Neural progenitor cell (in vitro differentiated cells): Measurements from ENCODE around the gene FARP2. TPM values are rescaled to one million over a fixed set of nuclear protein-coding genes. Genes with fewer than 3 reads are reported as not detected.
"Not testable (repeated sequence)": the region's sequence is repeated elsewhere in the genome, so short reads cannot be mapped to it uniquely, and the experiment has no call there.

Experiments used
- DNase-seq: peaks from one replicate; pipeline ENCODE4 v3.0.0-alpha.2; 2016; ENCODE audit warnings: low spot score
- H2AFZ ChIP-seq: fragments of 200-600 bp; sonication (generic); replicated peaks from 2 replicates; pipeline ENCODE4 v1.6.1; 2016; ENCODE audit warnings: antibody characterized with exemption
- H3F3A ChIP-seq: fragments of 200-600 bp; sonication (generic); 2 replicates; pipeline ENCODE4 v1.6.1; 2016; ENCODE audit warnings: antibody characterized with exemption, low read depth
- H3K27ac ChIP-seq: fragments of 200-600 bp; sonication (generic); 2 replicates; pipeline ENCODE4 v1.5.1; 2016; ENCODE audit warnings: mild to moderate bottlenecking
- H3K27me3 ChIP-seq: fragments of 200-600 bp; sonication (generic); 2 replicates; pipeline ENCODE4 v1.6.1; 2016; ENCODE audit warnings: mild to moderate bottlenecking, moderate library complexity
- H3K36me3 ChIP-seq: fragments of 200-600 bp; sonication (generic); 2 replicates; pipeline ENCODE4 v1.5.1; 2016
- H3K4me1 ChIP-seq: fragments of 200-600 bp; sonication (generic); 2 replicates; pipeline ENCODE4 v1.6.1; 2016; ENCODE audit warnings: mixed run types
- H3K4me2 ChIP-seq: fragments of 200-600 bp; sonication (generic); 2 replicates; pipeline ENCODE4 v1.6.1; 2016
- H3K4me3 ChIP-seq: fragments of 200-600 bp; sonication (generic); 2 replicates; pipeline ENCODE4 v1.5.1; 2016
- H3K79me2 ChIP-seq: fragments of 200-600 bp; sonication (generic); 2 replicates; pipeline ENCODE4 v1.6.1; 2016; ENCODE audit warnings: low read depth
- H3K9ac ChIP-seq: fragments of 200-600 bp; sonication (generic); 2 replicates; pipeline ENCODE4 v1.6.1; 2016
- H3K9me3 ChIP-seq: fragments of 200-600 bp; sonication (generic); 2 replicates; pipeline ENCODE4 v1.5.1; 2016; ENCODE audit warnings: low read depth
- H4K20me1 ChIP-seq: fragments of 200-600 bp; sonication (generic); 2 replicates; pipeline ENCODE4 v1.6.1; 2016; ENCODE audit warnings: low read depth
- H3K27ac Mint-ChIP-seq: 3 replicates; pipeline ENCODE4 v1.8.0; 2021; ENCODE audit warnings: mixed read lengths
- H3K27me3 Mint-ChIP-seq: 2 replicates; pipeline ENCODE4 v1.8.0; 2022; ENCODE audit warnings: low read depth, mild to moderate bottlenecking, inconsistent platforms, moderate library complexity, mixed read lengths; ENCODE audit not compliant: insufficient read depth
- H3K36me3 Mint-ChIP-seq: 3 replicates; pipeline ENCODE4 v1.8.0; 2021; ENCODE audit warnings: mixed read lengths
- H3K4me1 Mint-ChIP-seq: 3 replicates; pipeline ENCODE4 v1.8.0; 2021; ENCODE audit warnings: mixed read lengths
- H3K4me3 Mint-ChIP-seq: 3 replicates; pipeline ENCODE4 v1.8.0; 2021; ENCODE audit warnings: mild to moderate bottlenecking, moderate library complexity, mixed read lengths
- H3K9me3 Mint-ChIP-seq: 3 replicates; pipeline ENCODE4 v1.8.0; 2020; ENCODE audit warnings: mixed read lengths
- CTCF ChIP-seq: fragments of 200-600 bp; sonication (generic); IDR thresholded peaks from 2 replicates; pipeline ENCODE4 v1.5.1; 2017; ENCODE audit warnings: antibody characterized with exemption, mild to moderate bottlenecking
- EZH2 ChIP-seq: fragments of 200-600 bp; sonication (generic); IDR thresholded peaks from 2 replicates; pipeline ENCODE4 v1.6.1; 2017; ENCODE audit warnings: antibody characterized with exemption, mild to moderate bottlenecking, moderate library complexity
- EZH2phosphoT487 ChIP-seq: fragments of 200-600 bp; sonication (generic); IDR thresholded peaks from 2 replicates; pipeline ENCODE4 v1.6.1; 2017; ENCODE audit warnings: antibody characterized with exemption
- total RNA-seq: library from RNA; depleted of rRNA; stranded (reverse); fragments of >200 nt; gene quantifications from 2 replicates; pipeline ENCODE4 v1.2.3, GENCODE V29; 2015; ENCODE audit warnings: low replicate concordance

FARP2 gene
- total RNA-seq, 1 donor from 2014 or later, result 32.3 TPM

GRCh38 chr2:241379481-241380480, 23.7 kb downstream of the FARP2 start:
- TF ChIP-seq EZH2 (no peak), CTCF (no peak), EZH2phosphoT487 (no peak)
- peaks cover 4% of the 10 kb centered on the region for H3K27me3 Mint-ChIP-seq
- no peak overlapping the region for H3K4me2 ChIP-seq
- H3F3A ChIP-seq, result no peaks in the 10 kb centered on the region
- H3K4me3 Mint-ChIP-seq, result no peak overlapping the region
- H2AFZ ChIP-seq, result no peak overlapping the region
- H3K4me1 Mint-ChIP-seq, result no peaks in the 10 kb centered on the region
- peaks cover 26% of the 10 kb centered on the region for H3K36me3 Mint-ChIP-seq
- no peaks in the 10 kb centered on the region for H3K9me3 Mint-ChIP-seq
- H3K27me3 ChIP-seq, result no peaks in the 10 kb centered on the region
- H3K4me3 ChIP-seq, result no peak overlapping the region
- H3K27ac Mint-ChIP-seq, result peak overlapping the region; percentile 21
- H3K36me3 ChIP-seq, result peaks cover 5% of the 10 kb centered on the region
- DNase-seq, result no peak
- H4K20me1 ChIP-seq, result peaks cover 8% of the 10 kb centered on the region
- H3K27ac ChIP-seq, result no peak overlapping the region
- H3K9ac ChIP-seq, result no peak overlapping the region
- peaks cover 4% of the 10 kb centered on the region for H3K79me2 ChIP-seq
- H3K4me1 ChIP-seq, result no peaks in the 10 kb centered on the region
- H3K9me3 ChIP-seq, result no peaks in the 10 kb centered on the region

- H3K27me3 Mint-ChIP-seq, result peaks cover 4% of the 10 kb centered on the region
- no peak overlapping the region for H2AFZ ChIP-seq
- peaks cover 14% of the 10 kb centered on the region for H4K20me1 ChIP-seq
- H3K4me3 Mint-ChIP-seq, result no peak overlapping the region
- H3K4me1 ChIP-seq, result peaks cover 11% of the 10 kb centered on the region
- H3K4me3 ChIP-seq, result no peak overlapping the region
- H3K9me3 ChIP-seq, result no peaks in the 10 kb centered on the region
- peaks cover under 1% of the 10 kb centered on the region for H3K79me2 ChIP-seq
- no peak overlapping the region for H3K27ac Mint-ChIP-seq
- H3K27ac ChIP-seq, result no peak overlapping the region
- peaks cover 6% of the 10 kb centered on the region for H3K4me1 Mint-ChIP-seq
- TF ChIP-seq EZH2phosphoT487 (no peak), EZH2 (no peak), CTCF (no peak)
- H3K36me3 Mint-ChIP-seq, result peaks cover 24% of the 10 kb centered on the region
- H3K27me3 ChIP-seq, result no peaks in the 10 kb centered on the region
- H3K36me3 ChIP-seq, result no peaks in the 10 kb centered on the region
- DNase-seq, result no peak
- H3K4me2 ChIP-seq, result no peak overlapping the region
- H3K9me3 Mint-ChIP-seq, result no peaks in the 10 kb centered on the region
- H3K9ac ChIP-seq, result no peak overlapping the region
- peaks cover 3% of the 10 kb centered on the region for H3F3A ChIP-seq
Measured at GRCh38 chr2:241381872-241382271, 25.8 kb downstream of the FARP2 start.

GRCh38 chr2:241385450-241385849, 29.4 kb downstream of the FARP2 start:
- not testable (repeated sequence) for H3K4me1 Mint-ChIP-seq, H3F3A ChIP-seq, H3K36me3 ChIP-seq, H3K4me3 ChIP-seq, H3K4me3 Mint-ChIP-seq, H3K9me3 Mint-ChIP-seq, H3K27me3 ChIP-seq, H3K27ac ChIP-seq, H3K9me3 ChIP-seq, H2AFZ ChIP-seq, DNase-seq, H3K27me3 Mint-ChIP-seq, H3K27ac Mint-ChIP-seq, H3K4me2 ChIP-seq, H3K79me2 ChIP-seq, H4K20me1 ChIP-seq, H3K9ac ChIP-seq
- peaks cover 22% of the 10 kb centered on the region for H3K36me3 Mint-ChIP-seq
- peaks cover 11% of the 10 kb centered on the region for H3K4me1 ChIP-seq

GRCh38 chr2:241386519-241386918, 30.4 kb downstream of the FARP2 start:
- Histone ChIP-seq H2AFZ (no peak overlapping the region), H3K4me1 (peaks cover 11% of the 10 kb centered on the region), H3K79me2 (no peaks in the 10 kb centered on the region), H3K27me3 (no peaks in the 10 kb centered on the region), H3K36me3 (no peaks in the 10 kb centered on the region), H3K4me2 (peak overlapping the region; percentile 6), H3K9me3 (no peaks in the 10 kb centered on the region), H3K27ac (no peak overlapping the region), H3F3A (peaks cover 3% of the 10 kb centered on the region), H3K4me3 (no peak overlapping the region), H3K9ac (no peak overlapping the region), H4K20me1 (peaks cover 6% of the 10 kb centered on the region)
- Mint-ChIP-seq H3K4me3 (no peak overlapping the region), H3K27ac (peak overlapping the region; percentile 35), H3K36me3 (peaks cover 22% of the 10 kb centered on the region), H3K27me3 (no peaks in the 10 kb centered on the region), H3K4me1 (peaks cover 6% of the 10 kb centered on the region), H3K9me3 (no peaks in the 10 kb centered on the region)
- TF ChIP-seq CTCF (no peak), EZH2 (no peak), EZH2phosphoT487 (no peak)
- no peak for DNase-seq
